Tibial nerve (tissue), 4 donors: Measurements from ENCODE around the gene USP16. TPM values are rescaled to one million over a fixed set of nuclear protein-coding genes. Genes with fewer than 3 reads are reported as not detected.

Source experiments
- DNase-seq, 2 donors: peaks; one replicate each; pipeline ENCODE4 v3.0.0-alpha.2; 2019; ENCODE audit warnings: low spot score in 2 of 2
- H3K27ac ChIP-seq, 4 donors: fragments of 200-600 bp; sonication (generic) in 3 of 4; one replicate each; pipeline ENCODE4 v1.5.1; 2017 to 2019; ENCODE audit warnings: mild to moderate bottlenecking in 1 of 4
- H3K27me3 ChIP-seq, 2 donors: fragments of 200-600 bp; sonication (generic) in 1 of 2; one replicate each; pipeline versions ENCODE4 v1.5.1 to v1.6.0; 2017 to 2019
- H3K36me3 ChIP-seq, 3 donors: fragments of 200-600 bp; sonication (generic); one replicate each; pipeline ENCODE4 v1.5.1; 2018 to 2019
- H3K4me1 ChIP-seq, 4 donors: fragments of 200-600 bp; sonication (generic) in 3 of 4; one replicate each; pipeline ENCODE4 v1.5.1; 2017 to 2019
- H3K4me3 ChIP-seq, 4 donors: fragments of 200-600 bp; sonication (generic) in 3 of 4; one replicate each; pipeline ENCODE4 v1.5.1; 2017 to 2019; ENCODE audit warnings: mild to moderate bottlenecking in 1 of 4, moderate library complexity in 1 of 4
- H3K9me3 ChIP-seq, 4 donors: fragments of 200-600 bp; sonication (generic) in 3 of 4; one replicate each; pipeline ENCODE4 v1.5.1; 2017 to 2019
- EP300 ChIP-seq, 2 donors: sonication (generic); formaldehyde crosslinking; IDR thresholded peaks; one replicate each; pipeline ENCODE4 v1.6.1; 2017; ENCODE audit warnings: antibody characterized with exemption in 2 of 2, mild to moderate bottlenecking in 1 of 2
- POLR2A ChIP-seq, 2 donors: fragments of 450-650 bp; IDR thresholded peaks; one replicate each; pipeline ENCODE4 v1.6.1; 2017; ENCODE audit warnings: antibody characterized with exemption in 2 of 2, mild to moderate bottlenecking in 2 of 2, moderate library complexity in 2 of 2
- WGBS, 2 donors: methylation state at CpG; one replicate each; pipeline ENCODE4 v1.1.5; 2018; 5-methylcytosine and 5-hydroxymethylcytosine counted together
- total RNA-seq, 4 donors: library from RNA; depleted of rRNA; stranded (reverse); fragments of >200 nt; gene quantifications; one replicate each; pipeline ENCODE4 v1.1.0, GENCODE V29; 2016
- TF ChIP-seq, protein P1 (sequence below), 5 experiments: fragments of 200-600 bp in 3 of 5; fragments of 450-650 bp in 2 of 5; sonication (generic) in 3 of 5; IDR thresholded peaks; one replicate each; pipeline ENCODE4 v1.5.1; 2016 to 2019; ENCODE audit warnings: antibody characterized with exemption in 5 of 5, mild to moderate bottlenecking in 3 of 5, moderate library complexity in 2 of 5

USP16 gene
- total RNA-seq, 4 donors from 2014 or later, result 29.2 to 43.1 (median 33.8) TPM

DNA sequence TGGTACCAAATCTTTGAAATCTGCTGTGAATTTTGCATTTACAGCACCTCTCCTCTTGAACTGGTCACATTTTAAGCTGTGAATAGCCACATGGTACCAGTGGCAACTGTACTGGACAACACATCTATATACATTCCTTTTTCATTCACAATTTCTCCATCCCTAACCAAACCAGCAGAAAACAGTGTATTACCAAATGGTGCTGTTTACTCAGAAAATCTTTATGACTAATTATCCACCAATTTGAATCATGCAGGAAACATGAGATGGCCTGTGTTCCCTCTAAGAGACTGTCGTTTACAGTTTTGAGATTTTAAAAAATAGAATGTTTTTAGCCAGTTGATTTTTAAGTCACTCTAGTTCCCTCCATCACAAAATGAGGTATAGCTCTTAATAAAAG lies 66.6 kb downstream of the USP16 start:
- Histone ChIP-seq H3K4me3 (no peak overlapping the region), H3K9me3 (no peaks in the 10 kb centered on the region), H3K27ac (peak overlapping the region in 2 of 4 donors; percentile 39 to 70), H3K4me1 (peaks cover 0 to 29% (median 3%) of the 10 kb centered on the region in 4 donors), H3K36me3 (no peaks in the 10 kb centered on the region), H3K27me3 (no peaks in the 10 kb centered on the region)
- 32 to 40% methylated on average over 1 of the region's 1 CpG for WGBS, 2 donors
- TF ChIP-seq POLR2A (IDR thresholded peaks at IDR 0.05), result no peak
- TF ChIP-seq, protein P1, sequence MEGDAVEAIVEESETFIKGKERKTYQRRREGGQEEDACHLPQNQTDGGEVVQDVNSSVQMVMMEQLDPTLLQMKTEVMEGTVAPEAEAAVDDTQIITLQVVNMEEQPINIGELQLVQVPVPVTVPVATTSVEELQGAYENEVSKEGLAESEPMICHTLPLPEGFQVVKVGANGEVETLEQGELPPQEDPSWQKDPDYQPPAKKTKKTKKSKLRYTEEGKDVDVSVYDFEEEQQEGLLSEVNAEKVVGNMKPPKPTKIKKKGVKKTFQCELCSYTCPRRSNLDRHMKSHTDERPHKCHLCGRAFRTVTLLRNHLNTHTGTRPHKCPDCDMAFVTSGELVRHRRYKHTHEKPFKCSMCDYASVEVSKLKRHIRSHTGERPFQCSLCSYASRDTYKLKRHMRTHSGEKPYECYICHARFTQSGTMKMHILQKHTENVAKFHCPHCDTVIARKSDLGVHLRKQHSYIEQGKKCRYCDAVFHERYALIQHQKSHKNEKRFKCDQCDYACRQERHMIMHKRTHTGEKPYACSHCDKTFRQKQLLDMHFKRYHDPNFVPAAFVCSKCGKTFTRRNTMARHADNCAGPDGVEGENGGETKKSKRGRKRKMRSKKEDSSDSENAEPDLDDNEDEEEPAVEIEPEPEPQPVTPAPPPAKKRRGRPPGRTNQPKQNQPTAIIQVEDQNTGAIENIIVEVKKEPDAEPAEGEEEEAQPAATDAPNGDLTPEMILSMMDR (IDR thresholded peaks at IDR 0.05), result no peak
- TF ChIP-seq EP300 (IDR thresholded peaks at IDR 0.05), result no peak
- DNase-seq, result no peak

DNA sequence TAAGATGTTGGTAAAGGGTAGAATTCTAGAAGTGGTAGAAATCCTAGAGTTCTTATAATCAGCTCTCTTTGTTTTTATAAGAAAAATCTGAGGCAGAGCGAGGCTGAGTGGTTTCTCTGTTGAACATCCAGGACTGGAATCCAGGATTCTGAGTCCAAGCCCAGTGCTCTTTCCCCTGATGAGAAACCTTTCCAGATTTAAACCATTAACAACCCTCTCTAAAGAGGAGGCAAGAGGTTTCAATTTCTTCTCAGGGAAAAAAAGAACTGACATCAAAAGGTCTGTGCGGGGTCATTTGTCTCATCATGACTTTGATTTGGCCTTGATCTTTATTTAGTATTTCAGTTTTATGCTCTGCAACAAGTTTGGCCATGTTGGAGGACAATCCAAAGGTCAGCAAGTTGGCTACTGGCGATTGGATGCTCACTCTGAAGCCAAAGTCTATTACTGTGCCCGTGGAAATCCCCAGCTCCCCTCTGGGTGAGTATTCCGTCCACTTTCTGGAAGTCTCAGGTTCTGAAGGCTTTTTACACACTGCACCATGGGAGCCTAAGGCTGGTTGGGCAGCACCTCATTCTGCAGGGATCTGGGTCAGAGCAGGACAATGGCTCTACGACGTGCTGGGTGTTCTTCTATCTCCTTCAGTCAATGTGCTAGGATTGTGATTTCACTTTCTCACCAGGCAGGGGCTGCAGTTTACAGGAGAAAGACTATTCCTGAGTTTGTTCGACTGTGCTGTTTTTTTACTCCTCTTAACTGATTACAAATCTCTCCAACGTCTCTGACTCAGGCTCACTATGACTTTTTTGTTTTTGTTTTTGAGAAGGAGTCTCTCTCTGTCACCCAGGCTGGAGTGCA lies 67.9 kb downstream of the USP16 start:
- H3K4me3 ChIP-seq, result no peak overlapping the region
- TF ChIP-seq, protein P1 (IDR thresholded peaks at IDR 0.05), result no peak
- no peaks in the 10 kb centered on the region for H3K36me3 ChIP-seq
- peaks cover 0 to 29% (median 3%) of the 10 kb centered on the region in 4 donors for H3K4me1 ChIP-seq
- H3K27ac ChIP-seq, result peak overlapping the region in 3 of 4 donors; percentile 11 to 70 (median 46)
- 50 to 52% methylated on average over 9 of the region's 9 CpGs for WGBS, 2 donors
- H3K27me3 ChIP-seq, result no peaks in the 10 kb centered on the region
- H3K9me3 ChIP-seq, result no peaks in the 10 kb centered on the region
- no peak for DNase-seq

DNA sequence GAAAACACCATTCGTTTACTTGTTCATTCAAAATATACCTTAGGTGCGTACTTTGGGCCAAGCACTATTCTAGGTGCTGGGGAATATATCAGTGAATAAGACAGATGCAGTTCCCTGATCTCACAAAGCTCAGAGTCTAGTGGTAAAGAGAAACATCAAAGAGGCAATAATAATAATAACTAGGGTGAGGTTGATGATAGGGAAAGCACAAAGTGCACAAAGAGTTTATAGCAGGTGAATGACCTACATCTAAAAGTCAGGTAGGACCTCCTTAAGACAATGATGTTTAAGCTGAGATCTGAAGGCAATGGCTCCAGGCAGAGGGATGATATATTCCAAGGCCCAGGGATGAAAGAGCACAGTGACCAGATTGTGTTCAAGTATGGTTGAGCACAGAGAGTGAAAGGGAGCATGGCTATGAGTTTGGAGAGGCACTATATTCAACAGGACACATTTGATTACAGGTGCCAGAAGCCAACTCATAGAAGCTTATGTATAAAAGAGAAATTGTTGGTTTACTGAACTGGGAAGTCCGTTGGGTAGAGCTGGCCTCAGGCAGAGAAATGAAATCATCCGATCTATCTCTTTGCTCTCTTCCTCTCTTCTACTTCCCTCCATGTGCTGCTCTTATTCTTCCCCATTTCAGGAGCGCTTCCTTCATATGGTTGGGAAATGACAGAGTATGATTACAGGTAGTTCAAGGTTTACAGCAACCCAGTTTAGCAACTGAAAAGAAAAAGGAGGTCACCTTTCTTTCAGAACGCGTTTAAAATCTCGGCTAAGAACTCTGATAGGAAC lies 71.9 kb downstream of the USP16 start:
- no peaks in the 10 kb centered on the region for H3K36me3 ChIP-seq
- no peak overlapping the region for H3K4me3 ChIP-seq
- peaks cover 0 to 9% (median 0%) of the 10 kb centered on the region in 4 donors for H3K4me1 ChIP-seq
- H3K9me3 ChIP-seq, result no peaks in the 10 kb centered on the region
- no peak overlapping the region for H3K27ac ChIP-seq
- no peaks in the 10 kb centered on the region for H3K27me3 ChIP-seq
- no peak for DNase-seq
- WGBS, 2 donors, result 83 to 90% methylated on average over 8 of the region's 8 CpGs
- TF ChIP-seq POLR2A (IDR thresholded peaks at IDR 0.05) (no peak), EP300 (IDR thresholded peaks at IDR 0.05) (no peak)
- TF ChIP-seq, protein P1 (IDR thresholded peaks at IDR 0.05), result no peak

DNA sequence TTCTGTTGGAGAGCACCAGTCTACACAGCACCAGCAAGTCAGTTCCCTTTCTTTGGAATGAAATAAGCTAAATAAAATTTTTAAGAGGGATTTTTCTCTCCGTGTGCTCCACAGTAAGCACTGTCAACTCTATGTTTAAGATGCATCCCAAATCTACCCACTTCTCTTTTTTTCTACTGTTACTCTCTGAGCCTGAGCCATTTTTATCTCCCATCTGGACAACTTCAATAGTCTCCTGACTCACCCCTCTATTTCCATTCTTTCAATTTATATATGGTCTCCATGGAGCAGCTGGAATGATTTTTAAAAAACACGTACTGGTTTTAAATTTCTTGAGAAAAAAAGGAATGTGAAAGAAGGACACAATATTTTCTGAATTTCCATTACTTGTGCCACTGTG lies 73.7 kb downstream of the USP16 start:
- Histone ChIP-seq H3K9me3 (no peaks in the 10 kb centered on the region), H3K27me3 (no peaks in the 10 kb centered on the region), H3K4me1 (no peaks in the 10 kb centered on the region), H3K36me3 (no peaks in the 10 kb centered on the region), H3K27ac (no peak overlapping the region), H3K4me3 (no peak overlapping the region)
- DNase-seq, result no peak
- TF ChIP-seq POLR2A (IDR thresholded peaks at IDR 0.05) (no peak), EP300 (IDR thresholded peaks at IDR 0.05) (no peak)
- TF ChIP-seq, protein P1 (IDR thresholded peaks at IDR 0.05), result no peak
- 67 to 80% methylated on average over 2 of the region's 2 CpGs for WGBS, 2 donors

DNA sequence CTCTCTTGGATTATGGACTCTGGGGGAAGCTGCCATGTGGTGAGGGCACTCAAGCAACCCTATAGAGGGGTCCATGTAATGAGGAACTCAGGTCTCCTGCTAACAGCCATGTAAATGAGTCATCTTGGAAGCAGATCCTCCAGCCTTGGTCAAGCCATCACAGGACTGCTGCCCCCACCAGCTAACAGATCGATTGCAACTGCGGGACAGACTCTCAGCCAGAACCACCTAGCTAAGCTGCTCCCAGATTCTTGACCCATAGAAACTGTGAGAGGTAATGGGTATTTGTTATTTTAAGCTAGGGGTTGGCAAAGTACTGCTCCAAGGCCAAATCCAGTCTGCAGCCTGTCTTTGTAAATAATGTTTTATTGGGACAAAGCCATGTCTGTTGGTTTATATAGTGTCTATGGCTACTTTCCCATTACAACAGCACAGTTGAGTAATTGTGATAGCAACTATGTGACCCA lies 78.4 kb downstream of the USP16 start:
- 94% methylated on average over 2 of the region's 2 CpGs for WGBS, 2 donors
- Histone ChIP-seq H3K36me3 (no peaks in the 10 kb centered on the region), H3K4me3 (no peak overlapping the region), H3K9me3 (no peaks in the 10 kb centered on the region), H3K27me3 (no peaks in the 10 kb centered on the region), H3K27ac (no peak overlapping the region), H3K4me1 (no peaks in the 10 kb centered on the region)
- no peak for DNase-seq
- TF ChIP-seq EP300 (IDR thresholded peaks at IDR 0.05), result no peak
- TF ChIP-seq, protein P1 (IDR thresholded peaks at IDR 0.05), result no peak
- no peak for TF ChIP-seq POLR2A (IDR thresholded peaks at IDR 0.05)
